WTC11 (cell line): ENCODE results near the gene FAM193A.

Experiments
- CBFB ChIP-seq: sonication (generic); formaldehyde crosslinking; IDR thresholded peaks from 2 replicates; pipeline ENCODE4 v1.8.1; 2022; ENCODE audit warnings: mild to moderate bottlenecking, low read depth, missing genetic modification reagents
- NFYB ChIP-seq: sonication (generic); formaldehyde crosslinking; conservative IDR thresholded peaks from 2 replicates; pipeline ENCODE4 v1.8.0; 2022; ENCODE audit warnings: low read depth, missing genetic modification reagents
- ZNF121 ChIP-seq: sonication (generic); formaldehyde crosslinking; IDR thresholded peaks from 2 replicates; pipeline ENCODE4 v1.8.0; 2023; ENCODE audit warnings: missing genetic modification reagents
- TF ChIP-seq, protein P1 (sequence below): sonication (generic); formaldehyde crosslinking; IDR thresholded peaks from 2 replicates; pipeline ENCODE4 v1.8.0; 2022; ENCODE audit warnings: mild to moderate bottlenecking, missing genetic modification reagents
- TF ChIP-seq, protein P2 (sequence below): fragments of 200-600 bp; IDR thresholded peaks from 2 replicates; pipeline ENCODE4 v1.8.0; 2022; ENCODE audit warnings: antibody characterized with exemption

DNA sequence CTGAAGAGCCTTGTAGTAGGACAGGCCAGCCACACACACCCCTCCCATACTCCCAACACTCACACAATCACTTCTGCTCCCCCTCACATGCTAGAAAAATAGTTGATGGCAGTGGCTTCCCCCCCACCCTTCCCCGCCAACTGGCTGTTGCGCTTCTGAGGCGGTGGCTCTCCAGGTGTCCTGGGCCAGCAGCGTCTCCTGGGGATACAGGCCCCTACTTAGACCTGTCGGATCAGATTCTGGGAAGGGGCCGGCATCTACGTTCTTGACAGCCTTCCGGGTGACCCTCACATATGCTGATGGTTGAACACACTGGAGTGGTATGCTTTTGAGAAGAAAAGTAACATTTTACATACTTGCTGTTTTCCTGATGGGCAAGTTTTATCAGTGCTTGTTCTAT is 179.8 kb downstream of the FAM193A start:
- TF ChIP-seq, protein P1, sequence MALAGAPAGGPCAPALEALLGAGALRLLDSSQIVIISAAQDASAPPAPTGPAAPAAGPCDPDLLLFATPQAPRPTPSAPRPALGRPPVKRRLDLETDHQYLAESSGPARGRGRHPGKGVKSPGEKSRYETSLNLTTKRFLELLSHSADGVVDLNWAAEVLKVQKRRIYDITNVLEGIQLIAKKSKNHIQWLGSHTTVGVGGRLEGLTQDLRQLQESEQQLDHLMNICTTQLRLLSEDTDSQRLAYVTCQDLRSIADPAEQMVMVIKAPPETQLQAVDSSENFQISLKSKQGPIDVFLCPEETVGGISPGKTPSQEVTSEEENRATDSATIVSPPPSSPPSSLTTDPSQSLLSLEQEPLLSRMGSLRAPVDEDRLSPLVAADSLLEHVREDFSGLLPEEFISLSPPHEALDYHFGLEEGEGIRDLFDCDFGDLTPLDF, result no peak
- TF ChIP-seq, protein P2, sequence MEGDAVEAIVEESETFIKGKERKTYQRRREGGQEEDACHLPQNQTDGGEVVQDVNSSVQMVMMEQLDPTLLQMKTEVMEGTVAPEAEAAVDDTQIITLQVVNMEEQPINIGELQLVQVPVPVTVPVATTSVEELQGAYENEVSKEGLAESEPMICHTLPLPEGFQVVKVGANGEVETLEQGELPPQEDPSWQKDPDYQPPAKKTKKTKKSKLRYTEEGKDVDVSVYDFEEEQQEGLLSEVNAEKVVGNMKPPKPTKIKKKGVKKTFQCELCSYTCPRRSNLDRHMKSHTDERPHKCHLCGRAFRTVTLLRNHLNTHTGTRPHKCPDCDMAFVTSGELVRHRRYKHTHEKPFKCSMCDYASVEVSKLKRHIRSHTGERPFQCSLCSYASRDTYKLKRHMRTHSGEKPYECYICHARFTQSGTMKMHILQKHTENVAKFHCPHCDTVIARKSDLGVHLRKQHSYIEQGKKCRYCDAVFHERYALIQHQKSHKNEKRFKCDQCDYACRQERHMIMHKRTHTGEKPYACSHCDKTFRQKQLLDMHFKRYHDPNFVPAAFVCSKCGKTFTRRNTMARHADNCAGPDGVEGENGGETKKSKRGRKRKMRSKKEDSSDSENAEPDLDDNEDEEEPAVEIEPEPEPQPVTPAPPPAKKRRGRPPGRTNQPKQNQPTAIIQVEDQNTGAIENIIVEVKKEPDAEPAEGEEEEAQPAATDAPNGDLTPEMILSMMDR, result no peak
- no peak for TF ChIP-seq CBFB (CRISPR knock-in tag)
- no peak for TF ChIP-seq ZNF121 (CRISPR knock-in tag)
- no peak for TF ChIP-seq NFYB (CRISPR knock-in tag)
